ENCODE measurements around the gene ECT2. TPM values are rescaled to one million over a fixed set of nuclear protein-coding genes. Genes with fewer than 3 reads are reported as not detected.
"Not testable (repeated sequence)": the region's sequence is repeated elsewhere in the genome, so short reads cannot be mapped to it uniquely, and the experiment has no call there.

The ECT2 gene
- polyA plus RNA-seq, 1 donor from 2014 or later: 6.3 TPM

- Histone ChIP-seq H4K20me1 (ENCODE audit: insufficient read depth) (no peaks in the 10 kb centered on the region), H3K27me3 (ENCODE audit: insufficient read depth, low read depth, low read length) (no peaks in the 10 kb centered on the region), H3K9ac (ENCODE audit: low read length) (no peak overlapping the region), H3K27ac (ENCODE audit: low read length) (no peak overlapping the region), H3K4me3 (ENCODE audit: low read length) (no peak overlapping the region), H3F3A (ENCODE audit: insufficient read depth, low read length, poor library complexity, severe bottlenecking) (no peaks in the 10 kb centered on the region), H3K4me2 (ENCODE audit: low read length) (no peak overlapping the region), H3K9me2 (ENCODE audit: insufficient read depth, low read length) (no peaks in the 10 kb centered on the region), H3K9me3 (ENCODE audit: low read length) (no peaks in the 10 kb centered on the region), H2AFZ (ENCODE audit: low read depth, low read length) (no peak overlapping the region), H3K36me3 (ENCODE audit: insufficient read depth, low read length) (no peaks in the 10 kb centered on the region), H3K79me2 (replicated peaks; ENCODE audit: insufficient read depth, low read length) (no peaks in the 10 kb centered on the region)
- TF ChIP-seq MXI1 (conservative IDR thresholded peaks at IDR 0.05; ENCODE audit: poor library complexity, severe bottlenecking) (no peak), EZH2 (IDR thresholded peaks at IDR 0.05; ENCODE audit: borderline replicate concordance, insufficient read depth, low read length, poor library complexity, severe bottlenecking) (no peak), EP300 (conservative IDR thresholded peaks at IDR 0.05; ENCODE audit: poor library complexity, severe bottlenecking) (no peak), POLR2AphosphoS5 (IDR thresholded peaks at IDR 0.05) (no peak), SMC3 (conservative IDR thresholded peaks at IDR 0.05; ENCODE audit: poor library complexity) (no peak)
Measured at GRCh38 chr3:172816968-172817367, 66.4 kb downstream of the ECT2 start.

DNA sequence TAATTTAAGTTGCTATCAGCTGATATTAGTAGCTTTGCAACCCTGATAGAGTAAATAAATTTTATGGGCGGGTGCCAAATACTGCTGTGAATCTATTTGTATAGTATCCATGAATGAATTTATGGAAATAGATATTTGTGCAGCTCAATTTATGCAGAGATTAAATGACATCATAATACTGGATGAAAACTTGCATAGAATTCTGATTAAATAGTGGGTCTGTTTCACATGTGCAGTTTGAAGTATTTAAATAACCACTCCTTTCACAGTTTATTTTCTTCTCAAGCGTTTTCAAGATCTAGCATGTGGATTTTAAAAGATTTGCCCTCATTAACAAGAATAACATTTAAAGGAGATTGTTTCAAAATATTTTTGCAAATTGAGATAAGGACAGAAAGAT is 70.0 kb downstream of the ECT2 start:
- TF ChIP-seq RAD21 (conservative IDR thresholded peaks at IDR 0.05) (no peak), REST (IDR thresholded peaks at IDR 0.05; ENCODE audit: borderline replicate concordance) (no peak), MXI1 (conservative IDR thresholded peaks at IDR 0.05; ENCODE audit: poor library complexity, severe bottlenecking) (no peak), POLR2AphosphoS5 (IDR thresholded peaks at IDR 0.05) (no peak), EP300 (conservative IDR thresholded peaks at IDR 0.05; ENCODE audit: poor library complexity, severe bottlenecking) (no peak)
- no peaks in the 10 kb centered on the region for H3K9me2 ChIP-seq (ENCODE audit: insufficient read depth, low read length)
- H2AFZ ChIP-seq (ENCODE audit: low read depth, low read length): no peak overlapping the region
- H3F3A ChIP-seq (ENCODE audit: insufficient read depth, low read length, poor library complexity, severe bottlenecking): no peaks in the 10 kb centered on the region
- H3K4me3 ChIP-seq (ENCODE audit: low read length): no peak overlapping the region
- no peaks in the 10 kb centered on the region for H3K27me3 ChIP-seq (ENCODE audit: insufficient read depth, low read depth, low read length)
- no peak overlapping the region for H3K4me2 ChIP-seq (ENCODE audit: low read length)
- H3K9me3 ChIP-seq (ENCODE audit: low read length): no peaks in the 10 kb centered on the region
- H3K9ac ChIP-seq (ENCODE audit: low read length): no peak overlapping the region
- no peaks in the 10 kb centered on the region for H3K79me2 ChIP-seq (replicated peaks; ENCODE audit: insufficient read depth, low read length)
- H3K27ac ChIP-seq (ENCODE audit: low read length): no peak overlapping the region
- no peaks in the 10 kb centered on the region for H4K20me1 ChIP-seq (ENCODE audit: insufficient read depth)
- H3K36me3 ChIP-seq (ENCODE audit: insufficient read depth, low read length): no peaks in the 10 kb centered on the region

DNA sequence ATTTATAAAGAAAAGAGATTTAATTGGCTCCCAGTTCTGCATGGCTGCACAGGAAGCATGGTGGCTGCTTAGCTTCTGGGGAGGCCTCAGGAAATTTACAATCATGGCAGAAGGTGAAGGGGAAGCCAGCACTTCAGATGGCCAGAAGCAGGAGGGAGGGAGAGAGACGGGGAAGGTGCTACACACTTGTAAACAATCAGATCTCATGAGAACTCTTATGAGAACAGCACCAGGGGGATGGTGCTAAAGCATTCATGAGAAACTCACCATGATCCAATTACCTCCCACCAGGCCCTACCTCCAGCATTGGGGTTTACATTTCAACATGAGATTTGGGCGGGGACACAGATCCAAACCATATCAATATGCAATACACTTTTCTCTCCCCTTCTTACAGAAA is 73.7 kb downstream of the ECT2 start:
- H3K9me2 ChIP-seq (ENCODE audit: insufficient read depth, low read length): no peaks in the 10 kb centered on the region
- no peak overlapping the region for H3K4me3 ChIP-seq (ENCODE audit: low read length)
- no peaks in the 10 kb centered on the region for H3K27me3 ChIP-seq (ENCODE audit: insufficient read depth, low read depth, low read length)
- no peaks in the 10 kb centered on the region for H3K79me2 ChIP-seq (replicated peaks; ENCODE audit: insufficient read depth, low read length)
- H3K36me3 ChIP-seq (ENCODE audit: insufficient read depth, low read length): no peaks in the 10 kb centered on the region
- TF ChIP-seq REST (IDR thresholded peaks at IDR 0.05; ENCODE audit: borderline replicate concordance): no peak
- TF ChIP-seq TAF1 (IDR thresholded peaks at IDR 0.05; ENCODE audit: low read depth): no peak
- TF ChIP-seq EZH2 (IDR thresholded peaks at IDR 0.05; ENCODE audit: borderline replicate concordance, insufficient read depth, low read length, poor library complexity, severe bottlenecking): no peak
- TF ChIP-seq RAD21 (conservative IDR thresholded peaks at IDR 0.05): no peak
- TF ChIP-seq, protein P1, sequence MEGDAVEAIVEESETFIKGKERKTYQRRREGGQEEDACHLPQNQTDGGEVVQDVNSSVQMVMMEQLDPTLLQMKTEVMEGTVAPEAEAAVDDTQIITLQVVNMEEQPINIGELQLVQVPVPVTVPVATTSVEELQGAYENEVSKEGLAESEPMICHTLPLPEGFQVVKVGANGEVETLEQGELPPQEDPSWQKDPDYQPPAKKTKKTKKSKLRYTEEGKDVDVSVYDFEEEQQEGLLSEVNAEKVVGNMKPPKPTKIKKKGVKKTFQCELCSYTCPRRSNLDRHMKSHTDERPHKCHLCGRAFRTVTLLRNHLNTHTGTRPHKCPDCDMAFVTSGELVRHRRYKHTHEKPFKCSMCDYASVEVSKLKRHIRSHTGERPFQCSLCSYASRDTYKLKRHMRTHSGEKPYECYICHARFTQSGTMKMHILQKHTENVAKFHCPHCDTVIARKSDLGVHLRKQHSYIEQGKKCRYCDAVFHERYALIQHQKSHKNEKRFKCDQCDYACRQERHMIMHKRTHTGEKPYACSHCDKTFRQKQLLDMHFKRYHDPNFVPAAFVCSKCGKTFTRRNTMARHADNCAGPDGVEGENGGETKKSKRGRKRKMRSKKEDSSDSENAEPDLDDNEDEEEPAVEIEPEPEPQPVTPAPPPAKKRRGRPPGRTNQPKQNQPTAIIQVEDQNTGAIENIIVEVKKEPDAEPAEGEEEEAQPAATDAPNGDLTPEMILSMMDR (IDR thresholded peaks at IDR 0.05; ENCODE audit: poor library complexity, severe bottlenecking): no peak
- TF ChIP-seq SMC3 (conservative IDR thresholded peaks at IDR 0.05; ENCODE audit: poor library complexity): no peak
- H2AFZ ChIP-seq (ENCODE audit: low read depth, low read length): no peak overlapping the region
- no peak overlapping the region for H3K9ac ChIP-seq (ENCODE audit: low read length)
- no peaks in the 10 kb centered on the region for H3F3A ChIP-seq (ENCODE audit: insufficient read depth, low read length, poor library complexity, severe bottlenecking)
- H3K4me2 ChIP-seq (ENCODE audit: low read length): no peak overlapping the region
- H3K27ac ChIP-seq (ENCODE audit: low read length): no peak overlapping the region
- H4K20me1 ChIP-seq (ENCODE audit: insufficient read depth): no peaks in the 10 kb centered on the region
- H3K9me3 ChIP-seq (ENCODE audit: low read length): no peaks in the 10 kb centered on the region

- not testable (repeated sequence) for H4K20me1 ChIP-seq (ENCODE audit: insufficient read depth); H3K79me2 ChIP-seq (replicated peaks; ENCODE audit: insufficient read depth, low read length); H3K4me2 ChIP-seq (ENCODE audit: low read length); H3K9me2 ChIP-seq (ENCODE audit: insufficient read depth, low read length); H2AFZ ChIP-seq (ENCODE audit: low read depth, low read length); H3K9ac ChIP-seq (ENCODE audit: low read length); H3K4me3 ChIP-seq (ENCODE audit: low read length); H3K36me3 ChIP-seq (ENCODE audit: insufficient read depth, low read length); H3K27ac ChIP-seq (ENCODE audit: low read length); H3K9me3 ChIP-seq (ENCODE audit: low read length); H3K27me3 ChIP-seq (ENCODE audit: insufficient read depth, low read depth, low read length); H3F3A ChIP-seq (ENCODE audit: insufficient read depth, low read length, poor library complexity, severe bottlenecking)
Measured at GRCh38 chr3:172827231-172827630, 76.7 kb downstream of the ECT2 start.
